Colonic mucosa (tissue), 4 donors: ENCODE measurements around the gene SNX24. TPM values are rescaled to one million over a fixed set of nuclear protein-coding genes. Genes with fewer than 3 reads are reported as not detected.
"Not testable (repeated sequence)": the region's sequence is repeated elsewhere in the genome, so short reads cannot be mapped to it uniquely, and the experiment has no call there.

Experiments
- DNase-seq: peaks from one replicate; pipeline ENCODE4 v3.0.0-alpha.2; 2020
- H3K27ac ChIP-seq: fragments of 200-600 bp; one replicate; pipeline ENCODE4 v1.8.0; 2021
- H3K27me3 ChIP-seq: fragments of 200-600 bp; one replicate; pipeline ENCODE4 v1.8.0; 2021
- H3K36me3 ChIP-seq: fragments of 200-600 bp; one replicate; pipeline ENCODE4 v1.8.0; 2021
- H3K4me1 ChIP-seq: fragments of 200-600 bp; one replicate; pipeline ENCODE4 v1.8.0; 2021; ENCODE audit warnings: mild to moderate bottlenecking
- H3K4me3 ChIP-seq: fragments of 200-600 bp; one replicate; pipeline ENCODE4 v1.8.0; 2021
- H3K9ac ChIP-seq, 2 donors: one replicate each; pipeline ENCODE4 v1.7.0; 2013; ENCODE audit warnings: control low read depth in 2 of 2, low read depth in 2 of 2, low read length in 2 of 2
- H3K9me3 ChIP-seq: fragments of 200-600 bp; one replicate; pipeline ENCODE4 v1.8.0; 2021
- CTCF ChIP-seq: fragments of 200-600 bp; IDR thresholded peaks from one replicate; pipeline ENCODE4 v1.8.0; 2022; ENCODE audit warnings: antibody characterized with exemption, mild to moderate bottlenecking
- intact Hi-C: fragments of 100-400 bp; cut with DNase I; formaldehyde crosslinking; loops from one replicate; pipeline ENCODE4 v1.14.1; 2022
- total RNA-seq, 2 donors: library from RNA; stranded (reverse); fragmentation: NEBNext Ultra II Directional in 1 of 2; extraction: Animal tissue kit (Norgen Biotek cat#: 25700) in 1 of 2; gene quantifications; one replicate each; pipeline ENCODE4 v1.2.1, GENCODE V29; 2021
- donor health status: healthy.
- donor health status: DM: no; HTN: no; CAD: no.
- donor health status: DM: no; HTN: no; CAD: no.

The SNX24 gene
- total RNA-seq, 2 donors from 2014 or later = 8.8 to 17.0 TPM

GRCh38 chr5:122906768-122907167, 61.4 kb downstream of the SNX24 start:
- H3K4me3 ChIP-seq = no peak overlapping the region
- H3K9ac ChIP-seq = no peak overlapping the region
- TF ChIP-seq CTCF = no peak
- H3K27me3 ChIP-seq = no peaks in the 10 kb centered on the region
- DNase-seq = no peak
- intact Hi-C loops = no loop called here
- no peaks in the 10 kb centered on the region for H3K9me3 ChIP-seq
- H3K36me3 ChIP-seq = no peaks in the 10 kb centered on the region
- no peaks in the 10 kb centered on the region for H3K4me1 ChIP-seq
- no peak overlapping the region for H3K27ac ChIP-seq

- no peak overlapping the region for H3K27ac ChIP-seq
- no peak for TF ChIP-seq CTCF
Measured at GRCh38 chr5:122907276-122907675, 61.9 kb downstream of the SNX24 start.

GRCh38 chr5:122908108-122908507, 62.7 kb downstream of the SNX24 start:
- no peak for DNase-seq
- no peaks in the 10 kb centered on the region for H3K27me3 ChIP-seq
- no peaks in the 10 kb centered on the region for H3K4me1 ChIP-seq
- no peak overlapping the region for H3K27ac ChIP-seq
- no peaks in the 10 kb centered on the region for H3K36me3 ChIP-seq
- H3K9ac ChIP-seq = no peak overlapping the region
- no peak for TF ChIP-seq CTCF
- intact Hi-C loops = no loop called here
- H3K4me3 ChIP-seq = no peak overlapping the region
- H3K9me3 ChIP-seq = no peaks in the 10 kb centered on the region

More at GRCh38 chr5:122907276-122907675, 61.9 kb downstream of the SNX24 start:
- H3K27me3 ChIP-seq = no peaks in the 10 kb centered on the region
- intact Hi-C loops = no loop called here
- H3K9ac ChIP-seq = no peak overlapping the region
- H3K36me3 ChIP-seq = no peaks in the 10 kb centered on the region
- no peak for DNase-seq
- H3K4me3 ChIP-seq = no peak overlapping the region
- H3K4me1 ChIP-seq = no peaks in the 10 kb centered on the region
- H3K9me3 ChIP-seq = no peaks in the 10 kb centered on the region

GRCh38 chr5:122908662-122909061, 63.2 kb downstream of the SNX24 start:
- Histone ChIP-seq H3K9ac (no peak overlapping the region), H3K9me3 (no peaks in the 10 kb centered on the region), H3K4me3 (no peak overlapping the region), H3K27me3 (no peaks in the 10 kb centered on the region), H3K4me1 (no peaks in the 10 kb centered on the region), H3K36me3 (no peaks in the 10 kb centered on the region), H3K27ac (no peak overlapping the region)
- no peak for DNase-seq
- no peak for TF ChIP-seq CTCF
- intact Hi-C loops = no loop called here

- no peaks in the 10 kb centered on the region for H3K36me3 ChIP-seq
- H3K4me3 ChIP-seq = no peak overlapping the region
- no peaks in the 10 kb centered on the region for H3K27me3 ChIP-seq
- no peak overlapping the region for H3K27ac ChIP-seq
- H3K9ac ChIP-seq = no peak overlapping the region
- no peak for TF ChIP-seq CTCF
- intact Hi-C loops = no loop called here
- no peaks in the 10 kb centered on the region for H3K4me1 ChIP-seq
- no peaks in the 10 kb centered on the region for H3K9me3 ChIP-seq
- DNase-seq = no peak
Measured at GRCh38 chr5:122909470-122910100, 64.2 kb downstream of the SNX24 start.

- H3K9ac ChIP-seq, H3K4me3 ChIP-seq, H3K9me3 ChIP-seq, H3K4me1 ChIP-seq, H3K36me3 ChIP-seq, intact Hi-C loops, DNase-seq, H3K27ac ChIP-seq, H3K27me3 ChIP-seq: not testable (repeated sequence)
Measured at GRCh38 chr5:122913436-122913835, 68.0 kb downstream of the SNX24 start.
